ENCODE results near the gene PTPN7. TPM values are rescaled to one million over a fixed set of nuclear protein-coding genes. Genes with fewer than 3 reads are reported as not detected.

The PTPN7 gene
- total RNA-seq, 1 donor from 2014 or later, result 2.6 TPM

DNA sequence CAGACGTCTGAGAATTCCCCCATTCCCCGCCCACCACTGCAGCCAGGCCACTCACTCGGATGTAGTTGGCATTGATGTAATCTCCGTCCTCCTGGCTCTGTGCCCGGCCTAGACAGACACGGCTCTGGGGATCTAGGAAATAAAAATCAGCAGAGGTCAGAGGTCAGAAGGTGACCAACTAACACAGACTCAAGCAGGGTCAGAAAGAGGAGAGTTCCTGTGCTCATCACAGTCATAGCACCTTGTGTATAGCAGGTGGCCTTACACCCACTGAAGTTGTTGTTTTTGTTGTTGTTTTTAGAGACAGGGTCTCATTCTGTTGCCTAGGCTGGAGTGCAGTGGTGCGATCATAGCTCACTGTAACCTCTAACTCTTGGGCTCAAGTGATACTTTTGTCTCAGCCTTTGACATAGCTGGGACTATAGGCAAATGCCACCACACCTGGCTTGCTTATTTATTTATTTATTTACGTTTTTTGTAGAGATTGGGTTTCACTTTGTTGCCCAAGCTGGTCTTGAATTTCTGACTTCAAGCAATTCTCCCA is 4.9 kb downstream of the PTPN7 start:
- Histone ChIP-seq H3K36me3 (ENCODE audit: control insufficient read depth, insufficient read depth, low read length) (no peaks in the 10 kb centered on the region), H3K27me3 (ENCODE audit: control insufficient read depth, insufficient read depth, low read length) (no peaks in the 10 kb centered on the region), H3K4me3 (ENCODE audit: low read depth, low read length) (no peak overlapping the region)
- TF ChIP-seq, protein P1, sequence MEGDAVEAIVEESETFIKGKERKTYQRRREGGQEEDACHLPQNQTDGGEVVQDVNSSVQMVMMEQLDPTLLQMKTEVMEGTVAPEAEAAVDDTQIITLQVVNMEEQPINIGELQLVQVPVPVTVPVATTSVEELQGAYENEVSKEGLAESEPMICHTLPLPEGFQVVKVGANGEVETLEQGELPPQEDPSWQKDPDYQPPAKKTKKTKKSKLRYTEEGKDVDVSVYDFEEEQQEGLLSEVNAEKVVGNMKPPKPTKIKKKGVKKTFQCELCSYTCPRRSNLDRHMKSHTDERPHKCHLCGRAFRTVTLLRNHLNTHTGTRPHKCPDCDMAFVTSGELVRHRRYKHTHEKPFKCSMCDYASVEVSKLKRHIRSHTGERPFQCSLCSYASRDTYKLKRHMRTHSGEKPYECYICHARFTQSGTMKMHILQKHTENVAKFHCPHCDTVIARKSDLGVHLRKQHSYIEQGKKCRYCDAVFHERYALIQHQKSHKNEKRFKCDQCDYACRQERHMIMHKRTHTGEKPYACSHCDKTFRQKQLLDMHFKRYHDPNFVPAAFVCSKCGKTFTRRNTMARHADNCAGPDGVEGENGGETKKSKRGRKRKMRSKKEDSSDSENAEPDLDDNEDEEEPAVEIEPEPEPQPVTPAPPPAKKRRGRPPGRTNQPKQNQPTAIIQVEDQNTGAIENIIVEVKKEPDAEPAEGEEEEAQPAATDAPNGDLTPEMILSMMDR (IDR thresholded peaks at IDR 0.05; ENCODE audit: insufficient read depth, low read length, poor library complexity, severe bottlenecking), result no peak
- DNase-seq (ENCODE audit: low read depth), result peak; percentile 28

DNA sequence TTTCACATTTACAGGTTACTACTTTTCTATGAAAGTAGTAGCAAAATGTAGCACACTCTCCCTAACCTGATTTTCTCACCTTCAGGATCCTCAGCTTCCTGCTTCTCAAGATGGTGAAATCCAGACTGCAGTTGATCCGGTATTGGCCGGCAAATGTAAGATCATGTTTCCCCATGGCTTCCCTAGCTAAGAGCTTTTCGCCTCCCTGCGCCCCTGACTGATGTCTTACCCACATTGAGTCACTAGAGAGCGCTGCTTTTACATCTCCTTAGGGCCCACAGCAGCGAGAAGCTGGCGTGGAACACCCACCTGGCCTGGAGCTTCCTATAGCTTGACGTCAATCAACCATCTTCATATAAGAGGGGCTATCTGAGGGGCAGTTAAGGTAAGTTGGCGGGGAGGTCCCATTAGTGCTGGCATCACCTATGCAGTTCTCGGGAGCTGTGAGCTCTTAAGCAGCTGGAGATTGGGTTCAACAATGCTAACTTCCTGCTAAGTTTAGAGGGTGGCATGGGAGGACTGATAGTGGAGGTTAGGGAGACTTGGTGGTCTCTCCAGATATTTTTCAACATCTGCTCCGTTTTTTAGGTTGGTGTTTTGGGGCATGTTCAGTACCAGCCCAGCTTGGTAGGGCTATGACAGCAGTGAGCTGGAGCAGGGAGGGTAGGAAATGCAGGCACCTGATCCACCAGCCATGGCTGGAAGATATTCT is 5.5 kb downstream of the PTPN7 start:
- DNase-seq (ENCODE audit: low read depth), result no peak
- no peaks in the 10 kb centered on the region for H3K36me3 ChIP-seq (ENCODE audit: control insufficient read depth, insufficient read depth, low read length)
- no peak overlapping the region for H3K4me3 ChIP-seq (ENCODE audit: low read depth, low read length)
- H3K27me3 ChIP-seq (ENCODE audit: control insufficient read depth, insufficient read depth, low read length), result no peaks in the 10 kb centered on the region
- TF ChIP-seq, protein P1 (IDR thresholded peaks at IDR 0.05; ENCODE audit: insufficient read depth, low read length, poor library complexity, severe bottlenecking), result peak; percentile 57

DNA sequence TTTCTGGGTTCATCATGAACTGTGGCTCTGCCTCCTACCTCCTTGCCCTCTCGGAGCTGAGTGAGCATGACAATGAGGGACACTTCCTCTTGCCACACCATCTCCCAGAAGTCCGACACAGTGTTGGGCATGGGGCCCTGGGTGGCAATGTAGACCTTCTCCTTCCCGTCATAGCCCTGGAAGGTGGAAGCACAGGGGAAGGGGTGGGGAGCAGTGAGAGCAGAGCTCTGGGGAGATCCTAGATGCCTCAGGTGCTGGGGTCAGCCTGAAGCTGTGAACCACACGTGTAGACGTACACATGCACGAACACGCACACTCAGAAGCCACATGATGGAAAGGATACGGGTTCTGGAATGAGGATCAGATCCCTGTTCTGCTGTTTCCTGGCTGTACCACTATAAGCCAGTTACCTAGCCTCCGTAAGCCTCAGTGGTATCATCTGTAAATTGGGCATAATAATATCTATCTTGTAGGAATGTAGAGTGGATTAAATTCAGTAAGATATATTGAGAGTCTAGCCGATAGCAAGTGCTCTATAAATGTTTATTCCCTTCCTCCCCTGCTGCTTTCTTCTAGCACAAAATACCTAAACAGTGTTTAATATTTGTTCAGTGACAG is 6.1 kb downstream of the PTPN7 start:
- Histone ChIP-seq H3K27me3 (ENCODE audit: control insufficient read depth, insufficient read depth, low read length) (no peaks in the 10 kb centered on the region), H3K36me3 (ENCODE audit: control insufficient read depth, insufficient read depth, low read length) (no peaks in the 10 kb centered on the region), H3K4me3 (ENCODE audit: low read depth, low read length) (no peak overlapping the region)
- TF ChIP-seq, protein P1 (IDR thresholded peaks at IDR 0.05; ENCODE audit: insufficient read depth, low read length, poor library complexity, severe bottlenecking), result no peak
- no peak for DNase-seq (ENCODE audit: low read depth)

DNA sequence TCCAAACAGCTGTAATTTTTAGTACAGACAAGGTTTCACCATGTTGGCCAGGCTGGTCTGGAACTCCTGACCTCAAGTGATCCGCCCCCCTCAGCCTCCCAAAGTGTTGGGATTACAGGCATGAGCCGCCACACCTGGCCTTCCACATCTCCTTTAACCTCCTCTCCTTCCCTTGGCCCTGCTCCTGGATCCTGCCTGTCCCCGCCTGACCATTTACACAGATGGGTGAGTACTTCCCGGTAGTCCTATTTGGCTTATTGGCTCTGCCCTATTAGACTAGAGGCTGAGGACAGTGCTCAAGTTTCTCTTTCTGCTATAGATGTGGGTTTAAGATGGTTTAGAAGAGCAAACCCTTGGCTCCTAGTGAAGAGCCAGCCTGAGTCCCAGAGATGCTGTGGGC is 7.1 kb downstream of the PTPN7 start:
- Histone ChIP-seq H3K27me3 (ENCODE audit: control insufficient read depth, insufficient read depth, low read length) (no peaks in the 10 kb centered on the region), H3K4me3 (ENCODE audit: low read depth, low read length) (no peak overlapping the region), H3K36me3 (ENCODE audit: control insufficient read depth, insufficient read depth, low read length) (no peaks in the 10 kb centered on the region)
- TF ChIP-seq, protein P1 (IDR thresholded peaks at IDR 0.05; ENCODE audit: insufficient read depth, low read length, poor library complexity, severe bottlenecking), result no peak
- DNase-seq (ENCODE audit: low read depth), result no peak

DNA sequence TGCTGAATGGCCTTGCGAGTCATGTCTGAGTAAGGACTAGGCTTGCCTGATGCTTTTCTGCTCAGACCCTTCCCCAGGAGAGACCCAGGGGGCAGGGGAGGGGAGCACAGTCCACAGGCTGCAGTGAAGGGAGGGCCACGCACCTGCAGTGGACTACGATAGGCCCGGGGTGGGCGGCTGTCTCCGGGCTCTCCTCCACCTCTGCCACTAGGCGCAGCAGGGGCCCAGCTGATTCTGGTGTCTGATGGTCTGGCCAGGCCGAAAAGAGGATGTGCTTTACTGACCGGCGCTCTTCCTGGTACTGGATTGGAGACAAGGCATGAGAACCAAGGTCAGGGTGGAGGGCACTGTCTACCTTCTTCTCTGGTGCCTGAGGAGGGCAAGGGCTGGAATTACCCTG is 8.0 kb downstream of the PTPN7 start:
- Histone ChIP-seq H3K36me3 (ENCODE audit: control insufficient read depth, insufficient read depth, low read length) (no peaks in the 10 kb centered on the region), H3K27me3 (ENCODE audit: control insufficient read depth, insufficient read depth, low read length) (no peaks in the 10 kb centered on the region), H3K4me3 (ENCODE audit: low read depth, low read length) (no peak overlapping the region)
- TF ChIP-seq, protein P1 (IDR thresholded peaks at IDR 0.05; ENCODE audit: insufficient read depth, low read length, poor library complexity, severe bottlenecking), result no peak
- no peak for DNase-seq (ENCODE audit: low read depth)

All from kidney epithelial cell (primary cell).